Mesendoderm (in vitro differentiated cells): ENCODE data around the gene STOML1.

Experiments
- DNase-seq: peaks from one replicate; pipeline ENCODE4 v3.0.0; 2013
- H2AK5ac ChIP-seq: 2 replicates; pipeline ENCODE4 v1.6.1; 2013; ENCODE audit warnings: low read length, inconsistent platforms
- H2BK120ac ChIP-seq: 2 replicates; pipeline ENCODE4 v1.6.1; 2013; ENCODE audit warnings: low read depth, mild to moderate bottlenecking, low read length, moderate library complexity, mixed read lengths
- H2BK15ac ChIP-seq: replicated peaks from 2 replicates; pipeline ENCODE4 v1.6.1; 2013; ENCODE audit warnings: low read depth, mild to moderate bottlenecking, moderate library complexity
- H2BK5ac ChIP-seq: 2 replicates; pipeline ENCODE4 v1.6.1; 2013; ENCODE audit warnings: low read length, inconsistent platforms
- H3K18ac ChIP-seq: 2 replicates; pipeline ENCODE4 v1.6.1; 2013; ENCODE audit warnings: mild to moderate bottlenecking, low read length, mixed read lengths
- H3K23ac ChIP-seq: one replicate; pipeline ENCODE4 v1.6.1; 2013; ENCODE audit warnings: low read length
- H3K27ac ChIP-seq: 2 replicates; pipeline ENCODE4 v1.5.1; 2013; ENCODE audit warnings: low read depth, mild to moderate bottlenecking, inconsistent platforms, low read length, moderate library complexity
- H3K27me3 ChIP-seq: 2 replicates; pipeline ENCODE4 v1.6.1; 2013; ENCODE audit warnings: low read length, control low read depth, mild to moderate bottlenecking, inconsistent platforms; ENCODE audit not compliant: insufficient read depth, poor library complexity
- H3K36me3 ChIP-seq: 2 replicates; pipeline ENCODE4 v1.6.1; 2013; ENCODE audit warnings: low read length, inconsistent platforms; ENCODE audit not compliant: control insufficient read depth, insufficient read depth
- H3K4ac ChIP-seq: one replicate; pipeline ENCODE4 v1.6.1; 2013; ENCODE audit warnings: low read depth, mild to moderate bottlenecking, low read length, moderate library complexity
- H3K4me1 ChIP-seq: 2 replicates; pipeline ENCODE4 v1.6.1; 2013; ENCODE audit warnings: low read depth, low read length, inconsistent platforms; ENCODE audit not compliant: control insufficient read depth
- H3K4me2 ChIP-seq: 2 replicates; pipeline ENCODE4 v1.6.1; 2013; ENCODE audit warnings: low read length
- H3K4me3 ChIP-seq: 2 replicates; pipeline ENCODE4 v1.5.1; 2013; ENCODE audit warnings: mild to moderate bottlenecking, low read length
- H3K56ac ChIP-seq: one replicate; pipeline ENCODE4 v1.6.1; 2013; ENCODE audit warnings: low read length
- H3K79me1 ChIP-seq: 2 replicates; pipeline ENCODE4 v1.6.1; 2013; ENCODE audit warnings: low read length, inconsistent platforms
- H3K79me2 ChIP-seq: 2 replicates; pipeline ENCODE4 v1.6.1; 2013; ENCODE audit warnings: mild to moderate bottlenecking, low read length; ENCODE audit not compliant: control insufficient read depth, insufficient read depth
- H3K9ac ChIP-seq: 2 replicates; pipeline ENCODE4 v1.6.1; 2013; ENCODE audit warnings: low read length, inconsistent platforms
- H4K5ac ChIP-seq: one replicate; pipeline ENCODE4 v1.6.1; 2013; ENCODE audit warnings: low read length
- H4K8ac ChIP-seq: one replicate; pipeline ENCODE4 v1.6.1; 2013; ENCODE audit warnings: low read depth, mild to moderate bottlenecking, control low read depth, low read length, moderate library complexity
- WGBS: extraction: QIAGEN DNeasy Blood & Tissue Kit; methylation state at CpG from one replicate; pipeline ENCODE4 v1.1.7; 2013; ENCODE audit warnings: low lambda C conversion rate, missing lambda C conversion rate; ENCODE audit not compliant: insufficient coverage; ENCODE audit errors: extremely low coverage; 5-methylcytosine and 5-hydroxymethylcytosine counted together

STOML1 gene

GRCh38 chr15:74008901-74009300, 16.8 kb upstream of the STOML1 start:
- Histone ChIP-seq H3K4me2 (no peak overlapping the region), H3K18ac (no peak overlapping the region), H3K23ac (no peak overlapping the region), H3K79me2 (no peaks in the 10 kb centered on the region), H3K79me1 (peaks cover 8% of the 10 kb centered on the region), H3K4me1 (no peaks in the 10 kb centered on the region), H3K36me3 (peaks cover 1% of the 10 kb centered on the region), H3K27me3 (no peaks in the 10 kb centered on the region), H3K27ac (no peak overlapping the region), H4K5ac (no peak overlapping the region), H3K4me3 (no peak overlapping the region), H2BK5ac (no peak overlapping the region), H2BK120ac (no peak overlapping the region), H2BK15ac (no peak overlapping the region), H3K9ac (no peak overlapping the region), H3K56ac (no peak overlapping the region), H3K4ac (no peak overlapping the region), H4K8ac (no peak overlapping the region), H2AK5ac (no peak overlapping the region)
- DNase-seq: no peak
- WGBS: no CpG with 5 or more reads among the region's 3 CpGs

GRCh38 chr15:74007820-74008371, 15.8 kb upstream of the STOML1 start:
- Histone ChIP-seq H3K4me1 (no peaks in the 10 kb centered on the region), H4K8ac (no peak overlapping the region), H3K4me3 (no peak overlapping the region), H3K79me1 (peaks cover 8% of the 10 kb centered on the region), H2BK15ac (no peak overlapping the region), H3K23ac (no peak overlapping the region), H2BK120ac (no peak overlapping the region), H4K5ac (no peak overlapping the region), H3K79me2 (no peaks in the 10 kb centered on the region), H3K18ac (no peak overlapping the region), H3K4ac (no peak overlapping the region), H3K27me3 (no peaks in the 10 kb centered on the region), H3K9ac (no peak overlapping the region), H3K36me3 (peaks cover 1% of the 10 kb centered on the region), H2AK5ac (no peak overlapping the region), H3K56ac (no peak overlapping the region), H3K27ac (no peak overlapping the region), H2BK5ac (no peak overlapping the region), H3K4me2 (no peak overlapping the region)
- DNase-seq: no peak
- no CpG with 5 or more reads among the region's 5 CpGs for WGBS

GRCh38 chr15:74006774-74007639, 14.9 kb upstream of the STOML1 start:
- Histone ChIP-seq H4K8ac (no peak overlapping the region), H3K4me3 (no peak overlapping the region), H2AK5ac (no peak overlapping the region), H2BK120ac (no peak overlapping the region), H3K27me3 (no peaks in the 10 kb centered on the region), H3K79me2 (no peaks in the 10 kb centered on the region), H3K4ac (no peak overlapping the region), H2BK15ac (no peak overlapping the region), H3K56ac (no peak overlapping the region), H3K9ac (no peak overlapping the region), H3K4me1 (no peaks in the 10 kb centered on the region), H3K4me2 (no peak overlapping the region), H4K5ac (no peak overlapping the region), H3K27ac (no peak overlapping the region), H3K36me3 (peaks cover 1% of the 10 kb centered on the region), H2BK5ac (no peak overlapping the region), H3K18ac (no peak overlapping the region), H3K23ac (no peak overlapping the region), H3K79me1 (peaks cover 8% of the 10 kb centered on the region)
- WGBS: no CpG with 5 or more reads among the region's 11 CpGs
- no peak for DNase-seq

- H3K4me3 ChIP-seq: no peak overlapping the region
- no peak overlapping the region for H3K56ac ChIP-seq
- H4K8ac ChIP-seq: no peak overlapping the region
- H3K27me3 ChIP-seq: no peaks in the 10 kb centered on the region
- H3K9ac ChIP-seq: no peak overlapping the region
- no peak overlapping the region for H2BK15ac ChIP-seq
- no peak for DNase-seq
- H3K4me1 ChIP-seq: no peaks in the 10 kb centered on the region
- no peak overlapping the region for H2BK5ac ChIP-seq
- H3K79me2 ChIP-seq: peaks cover 2% of the 10 kb centered on the region
- no peak overlapping the region for H2AK5ac ChIP-seq
- no peak overlapping the region for H3K23ac ChIP-seq
- no peak overlapping the region for H3K18ac ChIP-seq
- no peak overlapping the region for H4K5ac ChIP-seq
- no peak overlapping the region for H3K27ac ChIP-seq
- H3K36me3 ChIP-seq: no peaks in the 10 kb centered on the region
- no peak overlapping the region for H3K4me2 ChIP-seq
- no peak overlapping the region for H3K4ac ChIP-seq
- H2BK120ac ChIP-seq: no peak overlapping the region
- no CpG with 5 or more reads among the region's 27 CpGs for WGBS
- H3K79me1 ChIP-seq: peaks cover 10% of the 10 kb centered on the region
Measured at GRCh38 chr15:73997986-73998385, 5.9 kb upstream of the STOML1 start.

GRCh38 chr15:73996939-73997338, 4.8 kb upstream of the STOML1 start:
- no peak overlapping the region for H2AK5ac ChIP-seq
- H3K79me2 ChIP-seq: peaks cover 2% of the 10 kb centered on the region
- H3K4me1 ChIP-seq: no peaks in the 10 kb centered on the region
- H3K27me3 ChIP-seq: no peaks in the 10 kb centered on the region
- H4K5ac ChIP-seq: no peak overlapping the region
- H3K56ac ChIP-seq: no peak overlapping the region
- H2BK120ac ChIP-seq: no peak overlapping the region
- peaks cover 10% of the 10 kb centered on the region for H3K79me1 ChIP-seq
- H3K4ac ChIP-seq: no peak overlapping the region
- no peak overlapping the region for H2BK5ac ChIP-seq
- H3K9ac ChIP-seq: no peak overlapping the region
- no peak overlapping the region for H3K4me3 ChIP-seq
- H3K23ac ChIP-seq: no peak overlapping the region
- WGBS: no CpG with 5 or more reads among the region's 5 CpGs
- no peak overlapping the region for H2BK15ac ChIP-seq
- no peak overlapping the region for H3K18ac ChIP-seq
- no peak overlapping the region for H4K8ac ChIP-seq
- no peak overlapping the region for H3K27ac ChIP-seq
- H3K36me3 ChIP-seq: no peaks in the 10 kb centered on the region
- DNase-seq: no peak
- no peak overlapping the region for H3K4me2 ChIP-seq
